GM19455 (cell line): ENCODE results near the gene RNF8.
A peak's percentile ranks its signal among the peaks of the same experiment; 100 is the strongest.
"Not testable (repeated sequence)": the region's sequence is repeated elsewhere in the genome, so short reads cannot be mapped to it uniquely, and the experiment has no call there.

Experiments used
- ATAC-seq: cut with Tn5 transposase; IDR thresholded peaks from one replicate; pipeline ENCODE4 v1.9.1; 2021; ENCODE audit not compliant: unreplicated experiment

RNF8 gene

DNA sequence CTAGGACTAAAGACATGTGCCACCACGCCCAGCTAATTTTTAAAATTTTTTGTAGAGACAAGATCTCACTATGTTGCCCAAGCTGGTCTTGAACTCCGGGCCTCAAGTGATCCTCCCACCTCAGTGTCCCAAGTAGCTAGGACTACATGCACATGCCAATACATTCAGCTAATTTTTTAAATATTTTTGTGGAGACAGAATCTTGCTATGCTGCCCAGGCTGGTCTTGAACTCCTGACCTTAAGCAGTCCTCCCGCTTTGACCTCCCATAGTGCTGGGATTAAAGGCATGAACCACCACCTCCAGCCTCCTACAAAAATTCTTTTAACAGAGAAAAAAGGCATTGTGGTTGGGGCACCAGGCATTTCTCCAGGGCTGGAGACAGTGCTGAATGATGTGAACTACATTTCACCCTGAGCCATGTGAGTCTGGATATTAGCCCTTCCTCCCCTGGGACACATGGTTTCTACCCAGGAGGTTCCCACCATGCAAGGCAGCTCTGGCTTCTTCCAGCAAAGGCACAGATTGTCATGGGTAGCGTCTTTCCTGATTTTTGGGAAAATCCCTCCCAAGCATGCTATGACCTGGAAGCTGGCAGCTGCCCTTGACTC lies 42.9 kb downstream of the RNF8 start:
- no peak for ATAC-seq

DNA sequence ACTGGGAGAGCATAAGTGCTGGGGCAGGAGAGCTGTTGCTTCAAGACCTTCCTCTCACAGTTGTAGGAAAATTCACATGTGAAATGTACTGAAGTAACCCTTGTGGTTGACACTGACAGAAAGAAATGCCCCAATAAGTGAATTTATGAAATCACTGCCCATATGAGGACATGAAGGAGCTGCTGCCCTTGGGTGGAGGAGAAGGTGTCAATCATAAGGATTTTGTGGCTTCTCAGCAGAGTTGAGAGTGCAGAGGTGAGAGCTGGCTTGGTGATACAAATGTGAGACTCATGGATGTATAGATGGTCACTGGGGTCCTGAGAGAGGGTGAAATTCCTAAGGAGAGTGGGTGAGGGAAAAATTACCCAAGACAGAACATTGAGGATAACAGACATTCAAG lies 45.3 kb downstream of the RNF8 start:
- no peak for ATAC-seq

GRCh38 chr6:37399795-37400490 lies 46.2 kb downstream of the RNF8 start:
- ATAC-seq, result no peak

GRCh38 chr6:37401658-37402057 lies 47.9 kb downstream of the RNF8 start:
- ATAC-seq, result not testable (repeated sequence)

DNA sequence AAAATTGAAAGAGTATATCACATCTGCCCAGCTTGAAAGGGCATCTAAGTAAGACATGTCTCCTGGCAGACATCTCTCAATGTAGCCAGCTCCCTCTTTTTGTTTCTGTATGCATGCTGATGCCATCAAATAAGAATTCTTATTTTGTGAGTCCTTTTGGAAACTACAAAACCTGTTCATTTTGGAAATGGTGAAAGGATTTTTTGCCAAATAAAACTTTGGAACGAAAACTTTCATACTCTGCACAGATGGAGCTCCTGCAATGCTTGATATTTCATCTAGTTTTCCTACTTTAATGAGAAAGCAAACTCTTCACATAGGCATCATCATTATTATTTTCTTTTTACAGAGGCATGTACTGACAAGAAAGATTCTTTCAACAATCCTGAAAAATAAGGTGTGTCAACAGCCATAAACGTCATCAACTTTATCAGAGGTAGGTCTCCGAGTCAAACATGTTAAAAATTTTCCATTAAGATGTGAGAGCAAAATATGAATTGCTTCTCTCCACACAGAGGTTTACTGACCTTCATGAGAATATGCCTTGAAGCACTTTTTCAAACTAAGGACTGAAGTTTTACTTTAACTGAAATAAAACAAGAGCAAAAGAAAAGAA lies 53.1 kb downstream of the RNF8 start:
- no peak for ATAC-seq

GRCh38 chr6:37407948-37408347 lies 54.2 kb downstream of the RNF8 start:
- no peak for ATAC-seq

- no peak for ATAC-seq
These were observed 55.7 kb downstream of the RNF8 start for GRCh38 chr6:37409501-37409900.

DNA sequence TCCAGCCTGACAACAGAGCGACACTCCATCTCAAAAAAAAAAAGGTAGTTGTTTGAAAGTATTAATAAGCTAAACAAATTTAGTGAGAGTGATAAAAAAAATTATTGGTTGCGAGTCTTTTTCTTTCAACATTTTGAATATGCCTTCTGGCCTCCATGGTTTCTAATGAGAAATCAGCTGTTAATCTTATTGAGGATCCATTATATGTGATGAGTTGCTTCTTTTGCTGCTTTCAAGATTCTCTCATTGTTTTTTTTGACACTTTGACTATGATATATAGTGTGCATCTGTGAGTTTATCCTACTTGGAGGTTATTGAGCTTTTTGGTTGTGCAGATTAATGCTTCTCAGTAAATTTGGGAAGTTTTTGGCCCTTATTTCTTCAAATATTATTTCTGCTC lies 63.6 kb downstream of the RNF8 start:
- no peak for ATAC-seq

GRCh38 chr6:37418722-37419121 lies 64.9 kb downstream of the RNF8 start:
- no peak for ATAC-seq

DNA sequence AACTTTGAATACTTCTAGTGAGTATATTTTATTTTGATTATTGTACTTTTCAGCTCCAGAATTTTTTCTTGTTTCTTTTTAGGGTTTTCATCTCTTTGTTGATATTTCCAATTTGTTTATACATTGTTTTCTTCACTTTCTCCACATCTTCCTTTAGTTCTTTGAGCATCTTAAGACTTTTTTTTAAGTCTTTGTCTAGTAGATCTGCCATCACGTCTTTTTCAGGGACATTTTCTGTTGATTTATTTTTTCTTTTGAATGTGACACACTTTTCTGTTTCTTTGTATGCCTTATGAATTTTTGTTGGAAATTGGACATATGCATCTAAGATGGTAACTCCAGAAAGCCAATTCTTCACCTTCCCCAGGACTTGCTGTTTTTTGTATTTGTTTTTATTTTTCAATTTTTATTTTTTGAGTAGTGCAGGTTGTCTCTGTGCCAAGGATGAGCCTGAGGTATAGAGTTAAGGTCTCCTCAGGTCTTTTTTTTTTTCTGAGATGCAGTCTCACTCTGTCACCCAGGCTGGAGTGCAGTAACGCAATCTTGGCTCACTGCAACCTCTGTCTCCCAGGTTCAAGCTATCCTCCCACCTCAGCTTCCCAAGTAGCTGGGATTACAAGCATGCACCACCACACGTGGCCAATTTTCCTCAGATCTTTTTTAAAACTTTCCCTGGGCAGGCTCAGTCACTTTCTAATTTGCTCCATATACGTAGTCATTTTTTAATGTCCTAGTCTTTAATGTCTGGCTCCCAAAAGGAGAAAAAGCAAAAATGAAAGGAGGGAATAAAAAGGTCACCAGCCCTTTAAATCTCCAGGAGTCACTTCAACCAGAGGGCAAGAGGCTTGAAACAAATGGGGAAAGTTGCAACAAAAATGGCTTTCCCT lies 72.5 kb downstream of the RNF8 start:
- no peak for ATAC-seq

GRCh38 chr6:37426945-37427510 lies 73.2 kb downstream of the RNF8 start:
- no peak for ATAC-seq

- ATAC-seq, result no peak
These were observed 75.6 kb downstream of the RNF8 start for GRCh38 chr6:37429352-37429750.

DNA sequence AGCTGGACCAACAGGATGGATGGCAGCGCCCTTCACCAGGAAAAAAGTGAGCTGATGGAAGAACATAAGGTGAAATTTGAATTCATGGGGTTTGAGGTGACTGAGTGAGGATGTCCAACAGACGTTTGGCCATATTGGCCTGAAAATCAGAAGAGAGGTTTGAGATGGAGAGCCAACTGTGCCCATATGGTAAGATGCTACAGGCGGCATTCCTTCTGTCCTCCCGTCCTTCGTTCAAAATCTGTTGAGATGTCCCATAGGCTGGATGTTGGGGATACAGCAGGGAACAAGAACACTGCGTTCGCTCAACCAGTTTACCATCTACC lies 78.8 kb downstream of the RNF8 start:
- ATAC-seq, result no peak

- peak; percentile 78 for ATAC-seq
These were observed 79.3 kb downstream of the RNF8 start, which contains the start of gene CMTR1 for GRCh38 chr6:37432916-37433656. TSS of gene CMTR1 (plus strand) at chr6:37433221. CDS start at chr6:37435630, 2,409 bp downstream.

GRCh38 chr6:37433657-37434271 lies 80.0 kb downstream of the RNF8 start:
- ATAC-seq, result peak; percentile 37

GRCh38 chr6:37435373-37435772 lies 81.6 kb downstream of the RNF8 start:
- no peak for ATAC-seq

DNA sequence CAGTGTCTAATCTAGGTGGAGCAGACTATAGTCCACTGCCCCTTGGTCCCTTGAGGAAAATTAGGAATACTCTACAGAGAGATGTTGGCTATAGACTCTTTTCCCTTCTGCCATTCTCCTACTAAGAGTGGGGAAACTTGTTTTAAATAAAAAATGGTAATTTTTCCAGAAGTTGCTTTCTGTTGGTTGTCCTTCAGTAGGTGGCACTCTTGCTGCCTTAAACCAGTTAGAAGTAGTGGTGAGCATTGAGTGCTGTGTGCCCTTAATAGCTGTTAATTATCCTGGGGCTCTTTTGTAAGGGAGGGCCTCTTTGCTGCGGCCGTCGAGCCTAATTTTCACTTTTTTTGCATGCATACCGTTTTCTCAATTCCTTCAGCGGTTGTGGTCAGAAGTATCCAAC lies 82.0 kb downstream of the RNF8 start:
- ATAC-seq, result no peak

DNA sequence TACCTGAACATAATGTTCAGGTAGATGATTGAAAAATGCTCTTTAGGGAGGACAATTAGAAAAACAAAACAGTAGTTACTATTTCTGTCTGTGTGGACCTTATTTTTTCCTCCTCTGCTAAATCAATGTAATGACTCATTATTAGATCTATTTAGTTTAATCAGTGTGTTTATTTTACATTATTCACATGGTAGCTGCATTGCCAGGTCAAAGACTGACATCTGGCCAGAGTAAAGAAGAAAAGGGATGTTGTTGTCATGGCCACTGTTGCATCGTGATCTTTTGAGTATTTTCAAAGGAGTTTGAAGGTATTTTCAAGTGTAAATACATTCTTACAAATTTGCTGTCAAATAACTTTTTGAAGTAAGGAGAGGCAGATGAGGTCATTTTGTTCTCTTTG lies 85.1 kb downstream of the RNF8 start:
- no peak for ATAC-seq

DNA sequence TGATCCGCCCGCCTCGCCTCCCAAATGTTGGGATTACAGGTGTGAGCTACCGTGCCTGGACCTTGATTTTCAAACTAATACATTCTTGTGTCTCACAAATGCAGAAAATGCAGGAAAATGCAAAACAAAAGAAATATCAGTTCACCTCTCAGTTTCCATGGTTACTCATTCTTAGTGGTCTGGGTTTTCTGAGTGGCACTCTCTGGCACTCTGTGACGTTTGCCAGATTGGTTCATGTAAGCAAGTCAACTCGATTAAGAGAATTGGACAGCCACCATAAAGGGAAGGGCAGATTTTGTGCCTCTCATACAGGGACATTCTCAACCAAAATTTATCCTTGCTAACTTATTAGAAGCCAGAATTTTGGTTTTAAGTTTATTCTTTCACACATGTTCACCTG lies 87.9 kb downstream of the RNF8 start:
- no peak for ATAC-seq
